Natural killer cell (primary cell): ENCODE data around the gene SLC37A3. TPM values are rescaled to one million over a fixed set of nuclear protein-coding genes. Genes with fewer than 3 reads are reported as not detected.
"Not testable (repeated sequence)": the region's sequence is repeated elsewhere in the genome, so short reads cannot be mapped to it uniquely, and the experiment has no call there.

ENCODE experiments used
- ATAC-seq, 3 donors: fragments of 150-1000 bp in 2 of 3; fragments of 200-7000 bp in 1 of 3; cut with Tn5 transposase; 1 replicate in 1 of 3; 2 replicates in 2 of 3; pipeline ENCODE4 v1.10.0; 2021; ENCODE audit warnings: mild to moderate bottlenecking in 2 of 3, moderate library complexity in 2 of 3
- DNase-seq, 2 donors: peaks; one replicate each; pipeline versions ENCODE4 v3.0.0 to v3.0.0-alpha.2; 2013 to 2021; ENCODE audit warnings: mixed read lengths in 1 of 2
- H3K27ac ChIP-seq: one replicate; pipeline ENCODE4 v1.5.1; 2013; ENCODE audit warnings: mild to moderate bottlenecking, low read length
- H3K27me3 ChIP-seq: one replicate; pipeline ENCODE4 v1.6.1; 2013; ENCODE audit warnings: low read length; ENCODE audit not compliant: control insufficient read depth, insufficient read depth
- H3K36me3 ChIP-seq: one replicate; pipeline ENCODE4 v1.6.1; 2013; ENCODE audit warnings: low read length; ENCODE audit not compliant: control insufficient read depth, insufficient read depth
- H3K4me1 ChIP-seq: one replicate; pipeline ENCODE4 v1.6.1; 2013; ENCODE audit warnings: low read length; ENCODE audit not compliant: control insufficient read depth, insufficient read depth
- H3K4me3 ChIP-seq: one replicate; pipeline ENCODE4 v1.5.1; 2013; ENCODE audit warnings: low read length
- H3K9me3 ChIP-seq: one replicate; pipeline ENCODE4 v1.6.1; 2013; ENCODE audit warnings: low read length; ENCODE audit not compliant: control insufficient read depth, insufficient read depth
- H3K27ac Mint-ChIP-seq, 2 donors: one replicate each; pipeline ENCODE4 v1.8.0; 2022; ENCODE audit warnings: mild to moderate bottlenecking in 2 of 2, mixed read lengths in 2 of 2, moderate library complexity in 1 of 2
- H3K27me3 Mint-ChIP-seq, 2 donors: one replicate each; pipeline ENCODE4 v1.8.0; 2022; ENCODE audit warnings: low read depth in 2 of 2, mixed read lengths in 2 of 2
- H3K36me3 Mint-ChIP-seq: one replicate; pipeline ENCODE4 v1.8.0; 2022; ENCODE audit warnings: mixed read lengths
- H3K4me1 Mint-ChIP-seq, 2 donors: one replicate each; pipeline ENCODE4 v1.8.0; 2022; ENCODE audit warnings: mixed read lengths in 2 of 2
- H3K4me3 Mint-ChIP-seq: one replicate; pipeline ENCODE4 v1.8.0; 2022; ENCODE audit warnings: mild to moderate bottlenecking, moderate library complexity, mixed read lengths
- H3K9me3 Mint-ChIP-seq, 2 donors: one replicate each; pipeline ENCODE4 v1.8.0; 2022; ENCODE audit warnings: mixed read lengths in 2 of 2
- WGBS: methylation state at CpG from one replicate; pipeline ENCODE4 v1.1.7; 2013; ENCODE audit warnings: missing lambda C conversion rate; ENCODE audit not compliant: insufficient coverage; 5-methylcytosine and 5-hydroxymethylcytosine counted together
- intact Hi-C: fragments of 100-400 bp; cut with micrococcal nuclease; formaldehyde crosslinking; loops from one replicate; pipeline ENCODE4 v1.14.2; 2022
- total RNA-seq, 4 donors: library from RNA; stranded (reverse); fragments of 120-200 nt in 1 of 4; gene quantifications; one replicate each; pipeline versions ENCODE4 v1.2.3 to v1.2.4, GENCODE V29; 2013 to 2022
- TF ChIP-seq, protein P1 (sequence below): fragments of 200-600 bp; IDR thresholded peaks from one replicate; pipeline ENCODE4 v1.8.0; 2022; ENCODE audit warnings: antibody characterized with exemption

The SLC37A3 gene
- total RNA-seq, 3 donors from 2014 or later (not counting 1 experiment from before 2014, with no cell fraction given), result 19.1 to 26.4 (median 24.5) TPM

GRCh38 chr7:140416560-140416959, 18.2 kb upstream of the SLC37A3 start:
- Mint-ChIP-seq H3K4me3 (no peak overlapping the region), H3K9me3 (no peaks in the 10 kb centered on the region), H3K4me1 (peaks cover 6 to 10% of the 10 kb centered on the region in 2 donors), H3K27me3 (no peaks in the 10 kb centered on the region), H3K27ac (no peak overlapping the region), H3K36me3 (no peaks in the 10 kb centered on the region)
- Histone ChIP-seq H3K4me1 (no peaks in the 10 kb centered on the region), H3K36me3 (peaks cover 2% of the 10 kb centered on the region), H3K4me3 (no peak overlapping the region), H3K9me3 (no peaks in the 10 kb centered on the region), H3K27me3 (no peaks in the 10 kb centered on the region), H3K27ac (no peak overlapping the region)
- TF ChIP-seq, protein P1, sequence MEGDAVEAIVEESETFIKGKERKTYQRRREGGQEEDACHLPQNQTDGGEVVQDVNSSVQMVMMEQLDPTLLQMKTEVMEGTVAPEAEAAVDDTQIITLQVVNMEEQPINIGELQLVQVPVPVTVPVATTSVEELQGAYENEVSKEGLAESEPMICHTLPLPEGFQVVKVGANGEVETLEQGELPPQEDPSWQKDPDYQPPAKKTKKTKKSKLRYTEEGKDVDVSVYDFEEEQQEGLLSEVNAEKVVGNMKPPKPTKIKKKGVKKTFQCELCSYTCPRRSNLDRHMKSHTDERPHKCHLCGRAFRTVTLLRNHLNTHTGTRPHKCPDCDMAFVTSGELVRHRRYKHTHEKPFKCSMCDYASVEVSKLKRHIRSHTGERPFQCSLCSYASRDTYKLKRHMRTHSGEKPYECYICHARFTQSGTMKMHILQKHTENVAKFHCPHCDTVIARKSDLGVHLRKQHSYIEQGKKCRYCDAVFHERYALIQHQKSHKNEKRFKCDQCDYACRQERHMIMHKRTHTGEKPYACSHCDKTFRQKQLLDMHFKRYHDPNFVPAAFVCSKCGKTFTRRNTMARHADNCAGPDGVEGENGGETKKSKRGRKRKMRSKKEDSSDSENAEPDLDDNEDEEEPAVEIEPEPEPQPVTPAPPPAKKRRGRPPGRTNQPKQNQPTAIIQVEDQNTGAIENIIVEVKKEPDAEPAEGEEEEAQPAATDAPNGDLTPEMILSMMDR, result no peak
- ATAC-seq (no peak), DNase-seq (no peak)
- WGBS, result 91% methylated on average over 6 of the region's 8 CpGs
- intact Hi-C loops, result no loop called here

- 98% methylated on average over 9 of the region's 9 CpGs for WGBS
- ATAC-seq, H3K27ac Mint-ChIP-seq, H3K9me3 ChIP-seq, DNase-seq, H3K9me3 Mint-ChIP-seq, H3K4me1 ChIP-seq, H3K4me3 ChIP-seq, H3K36me3 Mint-ChIP-seq, H3K27me3 Mint-ChIP-seq, H3K4me3 Mint-ChIP-seq, H3K27me3 ChIP-seq, intact Hi-C loops, H3K4me1 Mint-ChIP-seq, H3K27ac ChIP-seq, H3K36me3 ChIP-seq: not testable (repeated sequence)
These were observed 17.5 kb upstream of the SLC37A3 start for GRCh38 chr7:140415816-140416215.

- peaks cover 6 to 10% of the 10 kb centered on the region in 2 donors for H3K4me1 Mint-ChIP-seq
- Histone ChIP-seq H3K9me3 (no peaks in the 10 kb centered on the region), H3K27ac (no peak overlapping the region), H3K36me3 (peaks cover 2% of the 10 kb centered on the region), H3K4me1 (no peaks in the 10 kb centered on the region), H3K27me3 (no peaks in the 10 kb centered on the region), H3K4me3 (no peak overlapping the region)
- no peaks in the 10 kb centered on the region for H3K9me3 Mint-ChIP-seq
- H3K27me3 Mint-ChIP-seq, result no peaks in the 10 kb centered on the region
- no peak for DNase-seq
- H3K4me3 Mint-ChIP-seq, result no peak overlapping the region
- no peak for ATAC-seq
- TF ChIP-seq, protein P1, result no peak
- 90% methylated on average over 3 of the region's 3 CpGs for WGBS
- no peak overlapping the region for H3K27ac Mint-ChIP-seq
- H3K36me3 Mint-ChIP-seq, result no peaks in the 10 kb centered on the region
- intact Hi-C loops, result no loop called here
These were observed 17.0 kb upstream of the SLC37A3 start for GRCh38 chr7:140415361-140415760.

DNA sequence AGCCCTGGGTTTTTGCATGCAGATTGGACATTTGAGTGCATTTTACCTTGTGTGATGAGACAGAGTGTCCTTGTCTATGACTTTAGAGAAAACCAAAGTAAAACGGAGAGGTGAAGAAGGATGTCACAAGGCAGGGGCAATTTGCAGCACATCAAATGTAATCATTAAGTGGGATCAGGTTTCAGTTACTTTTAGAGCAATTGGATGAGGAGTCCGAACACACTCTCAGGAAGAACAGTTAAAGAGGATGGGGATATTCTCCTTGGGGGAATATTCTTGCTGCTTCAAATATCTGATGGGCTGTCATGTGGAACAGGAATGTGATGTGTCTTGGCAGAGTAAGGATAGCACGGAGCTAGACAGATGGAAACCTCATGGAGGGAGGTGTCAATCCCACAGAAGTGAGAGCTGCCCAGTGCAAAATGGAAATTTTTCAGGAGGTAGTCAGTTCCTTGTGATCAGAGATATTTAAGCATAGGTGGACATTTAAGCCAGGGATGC, 6.3 kb upstream of the SLC37A3 start:
- 68% methylated on average over 3 of the region's 3 CpGs for WGBS
- Histone ChIP-seq H3K9me3 (no peaks in the 10 kb centered on the region), H3K27me3 (no peaks in the 10 kb centered on the region), H3K4me1 (peaks cover 15% of the 10 kb centered on the region), H3K4me3 (no peak overlapping the region), H3K36me3 (no peaks in the 10 kb centered on the region), H3K27ac (peak overlapping the region; percentile 51)
- Mint-ChIP-seq H3K27ac (peak overlapping the region; percentile 82 to 98), H3K27me3 (no peaks in the 10 kb centered on the region), H3K4me1 (peaks cover 15 to 17% of the 10 kb centered on the region in 2 donors), H3K36me3 (no peaks in the 10 kb centered on the region), H3K9me3 (no peaks in the 10 kb centered on the region), H3K4me3 (peak overlapping the region; percentile 93)
- DNase-seq, result no peak
- no peak for ATAC-seq
- TF ChIP-seq, protein P1, result no peak
- intact Hi-C loops, result no loop called here
